ENCODE measurements around the gene CDH12.

The CDH12 gene

GRCh38 chr5:22793463-22793862, 59.7 kb downstream of the CDH12 start:
- Histone ChIP-seq H3K79me2 (ENCODE audit: insufficient read depth, low read depth) (no peaks in the 10 kb centered on the region), H3K36me3 (ENCODE audit: insufficient read depth) (no peaks in the 10 kb centered on the region), H3K27ac (no peak overlapping the region), H3K27me3 (ENCODE audit: insufficient read depth, low read depth) (no peaks in the 10 kb centered on the region), H3K4me1 (ENCODE audit: low read depth, poor library complexity, severe bottlenecking) (no peaks in the 10 kb centered on the region), H3K4me2 (no peak overlapping the region), H4K20me1 (ENCODE audit: insufficient read depth) (no peaks in the 10 kb centered on the region), H3K9ac (no peak overlapping the region), H2AFZ (ENCODE audit: low read depth) (no peak overlapping the region), H3K4me3 (IDR thresholded peaks at IDR 0.05; ENCODE audit: insufficient read depth, low read depth, low read length) (no peak overlapping the region)
- no peak for TF ChIP-seq CTCF (conservative IDR thresholded peaks at IDR 0.05; ENCODE audit: low read depth, low read length)

- no peaks in the 10 kb centered on the region for H3K79me2 ChIP-seq (ENCODE audit: insufficient read depth, low read depth)
- no peak overlapping the region for H2AFZ ChIP-seq (ENCODE audit: low read depth)
- H3K4me3 ChIP-seq (IDR thresholded peaks at IDR 0.05; ENCODE audit: insufficient read depth, low read depth, low read length): no peak overlapping the region
- H3K36me3 ChIP-seq (ENCODE audit: insufficient read depth): no peaks in the 10 kb centered on the region
- no peak overlapping the region for H3K9ac ChIP-seq
- no peaks in the 10 kb centered on the region for H4K20me1 ChIP-seq (ENCODE audit: insufficient read depth)
- no peaks in the 10 kb centered on the region for H3K27me3 ChIP-seq (ENCODE audit: insufficient read depth, low read depth)
- H3K27ac ChIP-seq: no peak overlapping the region
- H3K4me1 ChIP-seq (ENCODE audit: low read depth, poor library complexity, severe bottlenecking): no peaks in the 10 kb centered on the region
- no peak overlapping the region for H3K4me2 ChIP-seq
- no peak for TF ChIP-seq CTCF (conservative IDR thresholded peaks at IDR 0.05; ENCODE audit: low read depth, low read length)
Measured at GRCh38 chr5:22787807-22788206, 65.3 kb downstream of the CDH12 start.

GRCh38 chr5:22787398-22787797, 65.7 kb downstream of the CDH12 start:
- no peaks in the 10 kb centered on the region for H3K79me2 ChIP-seq (ENCODE audit: insufficient read depth, low read depth)
- no peak for TF ChIP-seq CTCF (conservative IDR thresholded peaks at IDR 0.05; ENCODE audit: low read depth, low read length)
- H2AFZ ChIP-seq (ENCODE audit: low read depth): no peak overlapping the region
- H3K4me1 ChIP-seq (ENCODE audit: low read depth, poor library complexity, severe bottlenecking): no peaks in the 10 kb centered on the region
- no peak overlapping the region for H3K4me2 ChIP-seq
- no peak overlapping the region for H3K4me3 ChIP-seq (IDR thresholded peaks at IDR 0.05; ENCODE audit: insufficient read depth, low read depth, low read length)
- no peaks in the 10 kb centered on the region for H3K27me3 ChIP-seq (ENCODE audit: insufficient read depth, low read depth)
- no peak overlapping the region for H3K9ac ChIP-seq
- H3K27ac ChIP-seq: no peak overlapping the region
- no peaks in the 10 kb centered on the region for H3K36me3 ChIP-seq (ENCODE audit: insufficient read depth)
- H4K20me1 ChIP-seq (ENCODE audit: insufficient read depth): no peaks in the 10 kb centered on the region

- Histone ChIP-seq H4K20me1 (ENCODE audit: insufficient read depth) (no peaks in the 10 kb centered on the region), H2AFZ (ENCODE audit: low read depth) (no peak overlapping the region), H3K36me3 (ENCODE audit: insufficient read depth) (no peaks in the 10 kb centered on the region), H3K4me3 (IDR thresholded peaks at IDR 0.05; ENCODE audit: insufficient read depth, low read depth, low read length) (no peak overlapping the region), H3K4me1 (ENCODE audit: low read depth, poor library complexity, severe bottlenecking) (no peaks in the 10 kb centered on the region), H3K27ac (no peak overlapping the region), H3K27me3 (ENCODE audit: insufficient read depth, low read depth) (no peaks in the 10 kb centered on the region), H3K79me2 (ENCODE audit: insufficient read depth, low read depth) (no peaks in the 10 kb centered on the region), H3K4me2 (no peak overlapping the region), H3K9ac (no peak overlapping the region)
- TF ChIP-seq CTCF (conservative IDR thresholded peaks at IDR 0.05; ENCODE audit: low read depth, low read length): no peak
Measured at GRCh38 chr5:22780756-22781155, 72.4 kb downstream of the CDH12 start.

GRCh38 chr5:22779499-22779898, 73.6 kb downstream of the CDH12 start:
- TF ChIP-seq CTCF (conservative IDR thresholded peaks at IDR 0.05; ENCODE audit: low read depth, low read length): no peak
- H3K4me2 ChIP-seq: no peak overlapping the region
- H3K36me3 ChIP-seq (ENCODE audit: insufficient read depth): no peaks in the 10 kb centered on the region
- H3K27me3 ChIP-seq (ENCODE audit: insufficient read depth, low read depth): no peaks in the 10 kb centered on the region
- no peaks in the 10 kb centered on the region for H3K4me1 ChIP-seq (ENCODE audit: low read depth, poor library complexity, severe bottlenecking)
- no peaks in the 10 kb centered on the region for H3K79me2 ChIP-seq (ENCODE audit: insufficient read depth, low read depth)
- no peaks in the 10 kb centered on the region for H4K20me1 ChIP-seq (ENCODE audit: insufficient read depth)
- no peak overlapping the region for H3K4me3 ChIP-seq (IDR thresholded peaks at IDR 0.05; ENCODE audit: insufficient read depth, low read depth, low read length)
- H3K27ac ChIP-seq: no peak overlapping the region
- H3K9ac ChIP-seq: no peak overlapping the region
- no peak overlapping the region for H2AFZ ChIP-seq (ENCODE audit: low read depth)

Measured in KMS-11 (cell line).